Coronary artery (tissue), 2 donors: Measurements from ENCODE around the gene CADPS.

Experiments used
- DNase-seq: peaks from one replicate; pipeline ENCODE4 v3.0.0-alpha.2; 2017; ENCODE audit warnings: low spot score
- H3K27ac ChIP-seq, 2 donors: fragments of 200-600 bp; sonication (generic); one replicate each; pipeline ENCODE4 v1.5.1; 2016 to 2019
- H3K4me3 ChIP-seq: fragments of 200-600 bp; sonication (generic); 2 replicates; pipeline ENCODE4 v1.5.1; 2016; ENCODE audit warnings: mild to moderate bottlenecking, moderate library complexity
- CTCF ChIP-seq: fragments of 200-600 bp; sonication (generic); IDR thresholded peaks from one replicate; pipeline ENCODE4 v1.5.1; 2019; ENCODE audit warnings: antibody characterized with exemption

CADPS gene

GRCh38 chr3:62727536-62727935 lies 147.7 kb downstream of the CADPS start:
- Histone ChIP-seq H3K4me3 (no peak overlapping the region), H3K27ac (no peak overlapping the region)
- no peak for TF ChIP-seq CTCF
- DNase-seq = no peak

- Histone ChIP-seq H3K4me3 (no peak overlapping the region), H3K27ac (no peak overlapping the region)
- no peak for DNase-seq
- no peak for TF ChIP-seq CTCF
Observed at GRCh38 chr3:62724503-62724902, 150.7 kb downstream of the CADPS start.

GRCh38 chr3:62723914-62724217 lies 151.3 kb downstream of the CADPS start:
- no peak for TF ChIP-seq CTCF
- DNase-seq = no peak
- Histone ChIP-seq H3K4me3 (no peak overlapping the region), H3K27ac (no peak overlapping the region)

- Histone ChIP-seq H3K4me3 (no peak overlapping the region), H3K27ac (no peak overlapping the region)
- DNase-seq = no peak
- TF ChIP-seq CTCF = no peak
Observed at GRCh38 chr3:62723166-62723913, 151.9 kb downstream of the CADPS start.

- DNase-seq = no peak
- no peak overlapping the region for H3K27ac ChIP-seq
- H3K4me3 ChIP-seq = no peak overlapping the region
- TF ChIP-seq CTCF = no peak
Observed at GRCh38 chr3:62722344-62722743, 152.9 kb downstream of the CADPS start.

GRCh38 chr3:62718515-62719320 lies 156.5 kb downstream of the CADPS start:
- DNase-seq = no peak
- H3K27ac ChIP-seq = no peak overlapping the region
- TF ChIP-seq CTCF = no peak

GRCh38 chr3:62718011-62718410 lies 157.2 kb downstream of the CADPS start:
- H3K4me3 ChIP-seq = no peak overlapping the region
- TF ChIP-seq CTCF = no peak
- no peak for DNase-seq

More at GRCh38 chr3:62718515-62719320, 156.5 kb downstream of the CADPS start:
- no peak overlapping the region for H3K4me3 ChIP-seq

More at GRCh38 chr3:62718011-62718410, 157.2 kb downstream of the CADPS start:
- H3K27ac ChIP-seq = no peak overlapping the region
